Activated naive CD4-positive, alpha-beta T cell treated with anti-CD3 and anti-CD28 coated beads for 36 hours (primary cell): Measurements from ENCODE around the gene PSMD3. TPM values are rescaled to one million over a fixed set of nuclear protein-coding genes. Genes with fewer than 3 reads are reported as not detected.

Experiments used
- microRNA-seq: library from miRNA; unstranded; fragments of <30 nt; microRNA quantifications from one replicate; pipeline ENCODE4 v1.2.0, GENCODE V29; 2022; ENCODE audit warnings: borderline microRNAs expressed, borderline replicate concordance
- total RNA-seq, 2 experiments: library from RNA; stranded (reverse); gene quantifications; one replicate each; pipeline ENCODE4 v1.2.3, GENCODE V29; 2021

PSMD3 gene
- total RNA-seq, 2 experiments from 2014 or later: 122 to 125 TPM

Small RNA genes within 50 kb of the gene (microRNA-seq; reads per million reads assigned to microRNA genes)
- not detected for gene MIR6884

Other genes with a start within 250 kb of the PSMD3 start
- 1 to 10 TPM; 2.0 to 2.1 TPM for gene GRB7, start 242.9 kb upstream of the PSMD3 start, total RNA-seq
- gene IKZF3, start 116.5 kb upstream of the PSMD3 start, total RNA-seq: 10 to 100 TPM; 34.2 to 36.1 TPM
- gene ZPBP2, start 112.6 kb upstream of the PSMD3 start, total RNA-seq: not detected
- 10 to 100 TPM; 22.2 to 25.5 TPM for gene GSDMB, start 62.2 kb upstream of the PSMD3 start, total RNA-seq
- gene ORMDL3, start 53.2 kb upstream of the PSMD3 start, total RNA-seq: 10 to 100 TPM; 51.8 to 52.1 TPM
- not detected for gene LRRC3C, start 53.1 kb upstream of the PSMD3 start, total RNA-seq
- under 1 TPM in 1 of 2 experiments, not detected in 1; 0.17 TPM for gene GSDMA, start 17.8 kb upstream of the PSMD3 start, total RNA-seq
- not detected for gene CSF3, start 34.6 kb downstream of the PSMD3 start, total RNA-seq
- 100 to 1,000 TPM; 107 TPM for gene MED24, start 73.6 kb downstream of the PSMD3 start, total RNA-seq
- gene THRA, start 82.2 kb downstream of the PSMD3 start, total RNA-seq: 10 to 100 TPM; 10.2 to 11.2 TPM
- gene NR1D1, start 119.8 kb downstream of the PSMD3 start, total RNA-seq: 1 to 10 TPM; 9.0 to 9.1 TPM
- 10 to 100 TPM; 72.1 to 72.2 TPM for gene MSL1, start 141.2 kb downstream of the PSMD3 start, total RNA-seq
- 100 to 1,000 TPM; 104 TPM for gene CASC3, start 159.7 kb downstream of the PSMD3 start, total RNA-seq
- 1 to 10 TPM; 3.1 to 4.0 TPM for gene RAPGEFL1, start 196.7 kb downstream of the PSMD3 start, total RNA-seq
- gene WIPF2, start 238.5 kb downstream of the PSMD3 start, total RNA-seq: 10 to 100 TPM; 12.3 to 13.0 TPM